ENCODE data around the gene SMIM30. TPM values are rescaled to one million over a fixed set of nuclear protein-coding genes. Genes with fewer than 3 reads are reported as not detected.
"Not testable (repeated sequence)": the region's sequence is repeated elsewhere in the genome, so short reads cannot be mapped to it uniquely, and the experiment has no call there.

SMIM30 gene
- 65.2 and 82.8 TPM in 2 replicates for polyA plus RNA-seq (2011; rRNA removed)
- 8.7 and 15.9 TPM in 2 replicates for polyA minus RNA-seq (2011; rRNA and poly(A)+ RNA removed)

GRCh38 chr7:113118074-113118959 lies at the start of gene SMIM30:
SMIM30 (minus strand) TSS chr7:113118554; CDS start chr7:113117578, 976 bp downstream.
- H3K4me3 ChIP-seq (ENCODE audit: low read depth, low read length) = peak within 1 kb of the TSS; percentile 74
- TF ChIP-seq CTCF (IDR thresholded peaks at IDR 0.05; ENCODE audit: low read depth, low read length) = no peak
- H3K27me3 ChIP-seq (ENCODE audit: control insufficient read depth, insufficient read depth, low read length) = no peaks in the 10 kb centered on the region
- ChIA-PET POLR2A (interaction anchor here (0.7 kb wide), 3 partner anchors 179 to 1288 kb away, joined by 4 to 8 read pairs (median 8); partner anchors contain the start of gene IFRD1), CTCF (interaction anchor here (0.6 to 0.7 kb wide), 6 partner anchors 10 to 568 kb away, joined by 3 to 13 read pairs (median 6); no protein-coding TSS in a partner anchor)
- no peak within 1 kb of the TSS for H3K27ac ChIP-seq (ENCODE audit: low read depth, low read length)
- H3K9me3 ChIP-seq (ENCODE audit: control insufficient read depth, insufficient read depth, low read length) = no peaks in the 10 kb centered on the region
- peak; percentile 64 for DNase-seq (ENCODE audit: low read depth, low spot score)

GRCh38 chr7:113166176-113166575 lies 47.8 kb upstream of the SMIM30 start:
- H3K27ac ChIP-seq (ENCODE audit: low read depth, low read length); POLR2A ChIA-PET; H3K27me3 ChIP-seq (ENCODE audit: control insufficient read depth, insufficient read depth, low read length); H3K4me3 ChIP-seq (ENCODE audit: low read depth, low read length); CTCF ChIA-PET; DNase-seq (ENCODE audit: low read depth, low spot score); H3K9me3 ChIP-seq (ENCODE audit: control insufficient read depth, insufficient read depth, low read length): not testable (repeated sequence)

GRCh38 chr7:113161050-113161449 lies 42.7 kb upstream of the SMIM30 start:
- TF ChIP-seq CTCF (IDR thresholded peaks at IDR 0.05; ENCODE audit: low read depth, low read length) = no peak
- no peak overlapping the region for H3K4me3 ChIP-seq (ENCODE audit: low read depth, low read length)
- DNase-seq (ENCODE audit: low read depth, low spot score) = no peak
- no peaks in the 10 kb centered on the region for H3K27me3 ChIP-seq (ENCODE audit: control insufficient read depth, insufficient read depth, low read length)
- no peaks in the 10 kb centered on the region for H3K9me3 ChIP-seq (ENCODE audit: control insufficient read depth, insufficient read depth, low read length)
- ChIA-PET CTCF (interaction anchor here (1.0 to 5.1 kb wide), 22 partner anchors 12 to 272 kb away, joined by 3 to 114 read pairs (median 8); no protein-coding TSS in a partner anchor), POLR2A (no interaction called here)
- no peak overlapping the region for H3K27ac ChIP-seq (ENCODE audit: low read depth, low read length)

GRCh38 chr7:113159746-113160339 lies 41.5 kb upstream of the SMIM30 start:
- ChIA-PET CTCF (interaction anchor here (0.6 to 5.1 kb wide), 76 partner anchors 8 to 610 kb away, joined by 3 to 114 read pairs (median 5); no protein-coding TSS in a partner anchor), POLR2A (no interaction called here)
- peak; percentile 91 for TF ChIP-seq CTCF (IDR thresholded peaks at IDR 0.05; ENCODE audit: low read depth, low read length)
- Histone ChIP-seq H3K4me3 (ENCODE audit: low read depth, low read length) (no peak overlapping the region), H3K27ac (ENCODE audit: low read depth, low read length) (no peak overlapping the region), H3K27me3 (ENCODE audit: control insufficient read depth, insufficient read depth, low read length) (no peaks in the 10 kb centered on the region), H3K9me3 (ENCODE audit: control insufficient read depth, insufficient read depth, low read length) (no peaks in the 10 kb centered on the region)
- peak; percentile 3 for DNase-seq (ENCODE audit: low read depth, low spot score)

- ChIA-PET CTCF (interaction anchor here (0.9 to 5.1 kb wide), 31 partner anchors 8 to 552 kb away, joined by 3 to 114 read pairs (median 6); no protein-coding TSS in a partner anchor), POLR2A (no interaction called here)
- no peak for TF ChIP-seq CTCF (IDR thresholded peaks at IDR 0.05; ENCODE audit: low read depth, low read length)
- DNase-seq (ENCODE audit: low read depth, low spot score) = no peak
- no peak overlapping the region for H3K4me3 ChIP-seq (ENCODE audit: low read depth, low read length)
- H3K27me3 ChIP-seq (ENCODE audit: control insufficient read depth, insufficient read depth, low read length) = no peaks in the 10 kb centered on the region
- no peak overlapping the region for H3K27ac ChIP-seq (ENCODE audit: low read depth, low read length)
- H3K9me3 ChIP-seq (ENCODE audit: control insufficient read depth, insufficient read depth, low read length) = no peaks in the 10 kb centered on the region
Measured at GRCh38 chr7:113158756-113159155, 40.4 kb upstream of the SMIM30 start.
